Measurements from ENCODE around the gene RYR1.

RYR1 gene

GRCh38 chr19:38434549-38435051 is 1.1 kb downstream of the RYR1 start:
- no peaks in the 10 kb centered on the region for H3K9me3 ChIP-seq (ENCODE audit: severe bottlenecking)
- H3K4me3 ChIP-seq (ENCODE audit: severe bottlenecking) = no peak overlapping the region
- DNase-seq (ENCODE audit: low spot score) = no peak
- no peak for TF ChIP-seq CTCF (IDR thresholded peaks at IDR 0.05; ENCODE audit: poor library complexity, severe bottlenecking)
- H3K27me3 ChIP-seq (ENCODE audit: insufficient read depth, poor library complexity, severe bottlenecking) = peaks cover 5% of the 10 kb centered on the region
- no peak for ATAC-seq (ENCODE audit: low read depth)
- no peaks in the 10 kb centered on the region for H3K4me1 ChIP-seq (ENCODE audit: insufficient read depth, poor library complexity, severe bottlenecking)
- no peak overlapping the region for H3K27ac ChIP-seq (ENCODE audit: poor library complexity, severe bottlenecking)
- no peaks in the 10 kb centered on the region for H3K36me3 ChIP-seq (ENCODE audit: low read depth)

GRCh38 chr19:38437295-38437694 is 3.8 kb downstream of the RYR1 start:
- ATAC-seq (ENCODE audit: low read depth) = no peak
- no peak overlapping the region for H3K27ac ChIP-seq (ENCODE audit: poor library complexity, severe bottlenecking)
- no peaks in the 10 kb centered on the region for H3K9me3 ChIP-seq (ENCODE audit: severe bottlenecking)
- H3K36me3 ChIP-seq (ENCODE audit: low read depth) = no peaks in the 10 kb centered on the region
- TF ChIP-seq CTCF (IDR thresholded peaks at IDR 0.05; ENCODE audit: poor library complexity, severe bottlenecking) = no peak
- no peaks in the 10 kb centered on the region for H3K4me1 ChIP-seq (ENCODE audit: insufficient read depth, poor library complexity, severe bottlenecking)
- peaks cover 5% of the 10 kb centered on the region for H3K27me3 ChIP-seq (ENCODE audit: insufficient read depth, poor library complexity, severe bottlenecking)
- no peak for DNase-seq (ENCODE audit: low spot score)
- no peak overlapping the region for H3K4me3 ChIP-seq (ENCODE audit: severe bottlenecking)

GRCh38 chr19:38437917-38438316 is 4.4 kb downstream of the RYR1 start:
- Histone ChIP-seq H3K36me3 (ENCODE audit: low read depth) (no peaks in the 10 kb centered on the region), H3K27me3 (ENCODE audit: insufficient read depth, poor library complexity, severe bottlenecking) (peaks cover 5% of the 10 kb centered on the region), H3K4me1 (ENCODE audit: insufficient read depth, poor library complexity, severe bottlenecking) (no peaks in the 10 kb centered on the region), H3K9me3 (ENCODE audit: severe bottlenecking) (no peaks in the 10 kb centered on the region), H3K27ac (ENCODE audit: poor library complexity, severe bottlenecking) (no peak overlapping the region), H3K4me3 (ENCODE audit: severe bottlenecking) (no peak overlapping the region)
- ATAC-seq (ENCODE audit: low read depth) (no peak), DNase-seq (ENCODE audit: low spot score) (no peak)
- no peak for TF ChIP-seq CTCF (IDR thresholded peaks at IDR 0.05; ENCODE audit: poor library complexity, severe bottlenecking)

- no peaks in the 10 kb centered on the region for H3K27me3 ChIP-seq (ENCODE audit: insufficient read depth, poor library complexity, severe bottlenecking)
- no peaks in the 10 kb centered on the region for H3K4me1 ChIP-seq (ENCODE audit: insufficient read depth, poor library complexity, severe bottlenecking)
- TF ChIP-seq CTCF (IDR thresholded peaks at IDR 0.05; ENCODE audit: poor library complexity, severe bottlenecking) = no peak
- H3K9me3 ChIP-seq (ENCODE audit: severe bottlenecking) = no peaks in the 10 kb centered on the region
- no peaks in the 10 kb centered on the region for H3K36me3 ChIP-seq (ENCODE audit: low read depth)
- DNase-seq (ENCODE audit: low spot score) (no peak), ATAC-seq (ENCODE audit: low read depth) (no peak)
- H3K4me3 ChIP-seq (ENCODE audit: severe bottlenecking) = no peak overlapping the region
- H3K27ac ChIP-seq (ENCODE audit: poor library complexity, severe bottlenecking) = no peak overlapping the region
Observed at GRCh38 chr19:38440592-38440991, 7.1 kb downstream of the RYR1 start.

- Histone ChIP-seq H3K27me3 (ENCODE audit: insufficient read depth, poor library complexity, severe bottlenecking) (no peaks in the 10 kb centered on the region), H3K4me3 (ENCODE audit: severe bottlenecking) (no peak overlapping the region), H3K36me3 (ENCODE audit: low read depth) (no peaks in the 10 kb centered on the region), H3K4me1 (ENCODE audit: insufficient read depth, poor library complexity, severe bottlenecking) (no peaks in the 10 kb centered on the region), H3K9me3 (ENCODE audit: severe bottlenecking) (no peaks in the 10 kb centered on the region), H3K27ac (ENCODE audit: poor library complexity, severe bottlenecking) (no peak overlapping the region)
- TF ChIP-seq CTCF (IDR thresholded peaks at IDR 0.05; ENCODE audit: poor library complexity, severe bottlenecking) = no peak
- ATAC-seq (ENCODE audit: low read depth) = peak; percentile 38; the same call in 1 of the 3 replicates
- no peak for DNase-seq (ENCODE audit: low spot score)
Observed at GRCh38 chr19:38441657-38442348, 8.3 kb downstream of the RYR1 start.
